OCI-LY1 (cell line): ENCODE data around the gene SERTAD2.
A peak's percentile ranks its signal among the peaks of the same experiment; 100 is the strongest.

Source experiments
- H2AFZ ChIP-seq: fragments of 200-600 bp; sonication (generic), shearing (Covaris generic); 2 replicates; pipeline ENCODE4 v1.6.0; 2014; ENCODE audit warnings: antibody characterized with exemption, mild to moderate bottlenecking, low read length
- H3F3A ChIP-seq: fragments of 200-600 bp; sonication (generic), shearing (Covaris generic); 2 replicates; pipeline ENCODE4 v1.6.0; 2014; ENCODE audit warnings: mild to moderate bottlenecking, antibody characterized with exemption, low read length, moderate library complexity; ENCODE audit not compliant: insufficient read depth
- H3K27ac ChIP-seq: fragments of 200-600 bp; sonication (generic); 2 replicates; pipeline ENCODE4 v1.5.1; 2014; ENCODE audit warnings: low read length, mixed run types, mild to moderate bottlenecking, low read depth; ENCODE audit not compliant: poor library complexity, severe bottlenecking
- H3K27me3 ChIP-seq: fragments of 200-600 bp; sonication (generic); 2 replicates; pipeline ENCODE4 v1.6.0; 2014; ENCODE audit warnings: antibody characterized with exemption, mild to moderate bottlenecking, low read length, moderate library complexity; ENCODE audit not compliant: insufficient read depth
- H3K36me3 ChIP-seq: fragments of 200-600 bp; sonication (generic); 2 replicates; pipeline ENCODE4 v1.6.1; 2014; ENCODE audit warnings: mild to moderate bottlenecking, antibody characterized with exemption, low read length, moderate library complexity, mixed read lengths; ENCODE audit not compliant: insufficient read depth
- H3K4me1 ChIP-seq: fragments of 200-600 bp; sonication (generic); 2 replicates; pipeline ENCODE4 v1.5.1; 2014; ENCODE audit warnings: mild to moderate bottlenecking, low read length, moderate library complexity; ENCODE audit not compliant: insufficient read depth, severe bottlenecking
- H3K4me2 ChIP-seq: fragments of 200-600 bp; sonication (generic), shearing (Covaris generic); 2 replicates; pipeline ENCODE4 v1.6.1; 2014; ENCODE audit warnings: low read length
- H3K4me3 ChIP-seq: fragments of 200-600 bp; sonication (generic); 2 replicates; pipeline ENCODE4 v1.5.1; 2014; ENCODE audit warnings: low read length, low read depth, mild to moderate bottlenecking, mixed read lengths; ENCODE audit not compliant: poor library complexity, severe bottlenecking
- H3K79me2 ChIP-seq: fragments of 200-600 bp; shearing (Covaris generic); 2 replicates; pipeline ENCODE4 v1.6.1; 2016; ENCODE audit warnings: mixed run types, low read length, mixed read lengths; ENCODE audit not compliant: insufficient read depth
- H3K9ac ChIP-seq: fragments of 200-600 bp; sonication (generic), shearing (Covaris generic); 2 replicates; pipeline ENCODE4 v1.6.1; 2014; ENCODE audit warnings: mild to moderate bottlenecking, low read length, mixed read lengths
- H3K9me2 ChIP-seq: fragments of 200-600 bp; sonication (generic), shearing (Covaris generic); 2 replicates; pipeline ENCODE4 v1.6.1; 2014; ENCODE audit warnings: low read depth, mild to moderate bottlenecking, low read length, mixed read lengths
- H3K9me3 ChIP-seq: fragments of 200-600 bp; shearing (Covaris generic); 2 replicates; pipeline ENCODE4 v1.6.1; 2014; ENCODE audit warnings: low read length, mixed read lengths
- H4K20me1 ChIP-seq: fragments of 200-600 bp; sonication (generic), shearing (Covaris generic); 2 replicates; pipeline ENCODE4 v1.6.0; 2016; ENCODE audit warnings: mild to moderate bottlenecking, low read length; ENCODE audit not compliant: insufficient read depth
- CTCF ChIP-seq: fragments of 200-600 bp; sonication (generic), shearing (Covaris generic); IDR thresholded peaks from 2 replicates; pipeline ENCODE4 v1.5.1; 2017; ENCODE audit warnings: mild to moderate bottlenecking, antibody characterized with exemption, low read length, moderate library complexity, mixed read lengths
- EZH2 ChIP-seq: fragments of 200-600 bp; sonication (generic), shearing (Covaris generic); IDR thresholded peaks from 2 replicates; pipeline ENCODE4 v1.8.0; 2017; ENCODE audit warnings: borderline replicate concordance, mixed run types, mild to moderate bottlenecking, antibody characterized with exemption, low read length, moderate library complexity, mixed read lengths

The SERTAD2 gene

GRCh38 chr2:64659252-64659651 is 5.5 kb upstream of the SERTAD2 start:
- Histone ChIP-seq H3K4me2 (peak overlapping the region; percentile 39; the same call in 1 of the 2 replicates), H3K79me2 (peaks cover 8% of the 10 kb centered on the region), H3K4me1 (peaks cover 97% of the 10 kb centered on the region), H3K9ac (peak overlapping the region; percentile 56; the same call in 1 of the 2 replicates), H3K36me3 (no peaks in the 10 kb centered on the region), H2AFZ (no peak overlapping the region), H3K27me3 (no peaks in the 10 kb centered on the region), H3K9me3 (no peaks in the 10 kb centered on the region), H3F3A (peaks cover 15% of the 10 kb centered on the region), H3K27ac (peak overlapping the region; percentile 99), H4K20me1 (no peaks in the 10 kb centered on the region), H3K9me2 (no peaks in the 10 kb centered on the region), H3K4me3 (no peak overlapping the region)
- TF ChIP-seq CTCF (no peak), EZH2 (no peak)

- H3K27me3 ChIP-seq = no peaks in the 10 kb centered on the region
- H3K9me3 ChIP-seq = no peaks in the 10 kb centered on the region
- peaks cover 15% of the 10 kb centered on the region for H3F3A ChIP-seq
- H3K9me2 ChIP-seq = no peaks in the 10 kb centered on the region
- peak overlapping the region; percentile 38 for H3K4me3 ChIP-seq
- H2AFZ ChIP-seq = no peak overlapping the region
- no peak for TF ChIP-seq CTCF
- TF ChIP-seq EZH2 = no peak
- H3K27ac ChIP-seq = peak overlapping the region; percentile 99
- H3K9ac ChIP-seq = peak overlapping the region; percentile 74
- H4K20me1 ChIP-seq = no peaks in the 10 kb centered on the region
- peaks cover 87% of the 10 kb centered on the region for H3K4me1 ChIP-seq
- peaks cover 8% of the 10 kb centered on the region for H3K79me2 ChIP-seq
- H3K4me2 ChIP-seq = peak overlapping the region; percentile 94
- no peaks in the 10 kb centered on the region for H3K36me3 ChIP-seq
Measured at GRCh38 chr2:64658269-64658668, 4.6 kb upstream of the SERTAD2 start.

DNA sequence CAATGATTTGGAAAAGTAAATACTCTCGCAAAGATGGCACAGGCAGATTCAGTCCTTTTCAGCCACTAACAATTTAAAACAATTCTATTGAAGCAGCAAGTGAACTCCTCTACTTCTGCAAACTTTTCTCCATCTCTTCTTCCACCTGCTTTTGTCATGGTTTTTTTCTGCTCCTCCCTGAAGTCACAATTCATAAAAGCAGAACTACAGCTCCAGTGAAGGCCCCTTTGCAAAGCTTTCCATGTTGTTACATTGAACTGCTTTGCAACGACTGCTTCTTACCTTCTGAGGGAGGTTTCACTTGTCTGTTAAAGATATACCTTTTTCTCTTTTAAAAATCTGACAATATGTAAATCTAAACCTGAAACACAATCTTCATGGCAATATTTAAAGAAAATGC is 3.7 kb upstream of the SERTAD2 start:
- Histone ChIP-seq H3K4me3 (peak overlapping the region; percentile 38), H3K9me2 (no peaks in the 10 kb centered on the region), H3F3A (peaks cover 15% of the 10 kb centered on the region), H3K9ac (peak overlapping the region; percentile 74), H2AFZ (no peak overlapping the region), H3K27me3 (no peaks in the 10 kb centered on the region), H3K9me3 (no peaks in the 10 kb centered on the region), H4K20me1 (no peaks in the 10 kb centered on the region), H3K36me3 (no peaks in the 10 kb centered on the region), H3K4me1 (peaks cover 78% of the 10 kb centered on the region), H3K4me2 (peak overlapping the region; percentile 94), H3K27ac (peak overlapping the region; percentile 99), H3K79me2 (peaks cover 16% of the 10 kb centered on the region)
- TF ChIP-seq CTCF = no peak
- no peak for TF ChIP-seq EZH2
